ENCODE measurements around the gene MLXIP.
"Not testable (repeated sequence)": the region's sequence is repeated elsewhere in the genome, so short reads cannot be mapped to it uniquely, and the experiment has no call there.

The MLXIP gene, protein sequence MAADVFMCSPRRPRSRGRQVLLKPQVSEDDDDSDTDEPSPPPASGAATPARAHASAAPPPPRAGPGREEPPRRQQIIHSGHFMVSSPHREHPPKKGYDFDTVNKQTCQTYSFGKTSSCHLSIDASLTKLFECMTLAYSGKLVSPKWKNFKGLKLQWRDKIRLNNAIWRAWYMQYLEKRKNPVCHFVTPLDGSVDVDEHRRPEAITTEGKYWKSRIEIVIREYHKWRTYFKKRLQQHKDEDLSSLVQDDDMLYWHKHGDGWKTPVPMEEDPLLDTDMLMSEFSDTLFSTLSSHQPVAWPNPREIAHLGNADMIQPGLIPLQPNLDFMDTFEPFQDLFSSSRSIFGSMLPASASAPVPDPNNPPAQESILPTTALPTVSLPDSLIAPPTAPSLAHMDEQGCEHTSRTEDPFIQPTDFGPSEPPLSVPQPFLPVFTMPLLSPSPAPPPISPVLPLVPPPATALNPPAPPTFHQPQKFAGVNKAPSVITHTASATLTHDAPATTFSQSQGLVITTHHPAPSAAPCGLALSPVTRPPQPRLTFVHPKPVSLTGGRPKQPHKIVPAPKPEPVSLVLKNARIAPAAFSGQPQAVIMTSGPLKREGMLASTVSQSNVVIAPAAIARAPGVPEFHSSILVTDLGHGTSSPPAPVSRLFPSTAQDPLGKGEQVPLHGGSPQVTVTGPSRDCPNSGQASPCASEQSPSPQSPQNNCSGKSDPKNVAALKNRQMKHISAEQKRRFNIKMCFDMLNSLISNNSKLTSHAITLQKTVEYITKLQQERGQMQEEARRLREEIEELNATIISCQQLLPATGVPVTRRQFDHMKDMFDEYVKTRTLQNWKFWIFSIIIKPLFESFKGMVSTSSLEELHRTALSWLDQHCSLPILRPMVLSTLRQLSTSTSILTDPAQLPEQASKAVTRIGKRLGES

DNA sequence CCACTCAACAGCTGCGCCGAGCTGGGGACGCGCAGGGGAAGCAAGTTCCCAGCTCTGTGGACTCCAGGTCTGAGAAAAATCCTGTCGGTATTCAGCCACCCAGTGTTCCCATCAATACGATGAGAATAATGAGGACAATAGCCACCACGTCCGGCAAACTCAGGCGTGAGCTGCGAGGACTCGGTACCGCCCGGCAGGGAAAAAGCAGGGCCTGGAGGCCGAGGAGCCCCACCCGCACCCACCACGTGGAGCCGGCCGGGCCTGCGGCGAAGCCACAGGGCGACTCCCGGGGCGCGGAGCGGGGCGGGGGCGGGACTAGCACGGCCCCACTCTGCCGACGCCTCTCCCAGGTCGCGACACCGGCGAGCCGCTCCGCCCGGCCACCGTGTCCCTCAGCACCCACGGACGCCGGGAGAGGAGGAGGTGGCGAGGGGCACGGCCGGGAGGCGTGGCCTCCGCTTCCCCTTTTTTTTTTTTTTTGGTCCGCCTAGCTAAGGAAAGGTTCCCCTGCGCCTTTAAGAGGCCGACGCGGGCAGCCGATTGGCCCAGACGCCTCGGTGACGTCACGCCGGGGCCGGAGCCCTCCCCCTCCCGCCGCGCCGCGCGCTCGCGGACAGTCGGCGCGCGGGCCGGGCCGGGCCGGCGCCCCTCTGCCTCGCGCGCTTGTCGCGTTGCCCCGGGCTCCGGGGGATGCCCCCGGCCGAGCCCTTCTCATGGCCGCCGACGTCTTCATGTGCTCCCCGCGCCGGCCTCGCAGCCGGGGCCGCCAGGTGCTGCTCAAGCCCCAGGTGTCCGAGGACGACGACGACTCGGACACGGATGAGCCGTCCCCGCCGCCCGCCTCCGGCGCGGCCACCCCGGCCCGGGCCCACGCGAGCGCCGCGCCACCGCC lies at the start of gene MLXIP:
TSS of gene MLXIP (plus strand) at position 616 of the 892 bp plus-strand sequence. CDS start at position 714, 98 bp downstream.
- no peak for FAIRE-seq

DNA sequence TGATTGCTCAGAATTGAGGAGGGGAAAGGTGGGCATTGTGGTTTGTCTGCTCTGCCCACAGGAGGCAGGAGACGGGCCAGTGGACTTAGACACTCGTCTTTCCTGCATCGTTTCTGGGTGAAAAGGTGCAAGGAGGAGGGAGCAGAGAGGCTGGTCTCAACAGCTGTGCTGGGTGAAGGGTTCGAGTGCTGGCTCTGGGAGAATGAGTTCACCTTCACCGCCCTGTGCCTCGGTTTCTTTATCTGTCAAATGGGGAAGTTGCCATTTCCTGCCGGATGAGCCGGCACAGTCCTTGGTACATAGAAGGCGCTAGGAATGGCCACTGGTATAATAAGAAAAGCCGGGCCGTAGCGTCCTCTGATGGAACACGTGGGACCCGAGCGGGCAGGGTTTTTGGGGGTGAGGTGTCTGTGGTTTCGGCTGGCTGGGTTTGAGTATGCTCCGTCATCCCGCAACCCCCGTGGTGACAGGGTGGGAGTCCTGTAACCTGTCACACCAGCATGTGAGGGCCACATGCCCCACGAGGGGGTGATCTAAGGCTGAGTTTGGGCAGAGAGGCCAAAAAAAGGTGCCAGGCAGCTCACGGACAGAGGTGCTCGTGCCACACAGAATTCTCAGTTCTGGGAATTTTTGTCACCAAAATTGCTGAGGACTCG lies 49.5 kb upstream of the MLXIP start:
- no peak for FAIRE-seq

DNA sequence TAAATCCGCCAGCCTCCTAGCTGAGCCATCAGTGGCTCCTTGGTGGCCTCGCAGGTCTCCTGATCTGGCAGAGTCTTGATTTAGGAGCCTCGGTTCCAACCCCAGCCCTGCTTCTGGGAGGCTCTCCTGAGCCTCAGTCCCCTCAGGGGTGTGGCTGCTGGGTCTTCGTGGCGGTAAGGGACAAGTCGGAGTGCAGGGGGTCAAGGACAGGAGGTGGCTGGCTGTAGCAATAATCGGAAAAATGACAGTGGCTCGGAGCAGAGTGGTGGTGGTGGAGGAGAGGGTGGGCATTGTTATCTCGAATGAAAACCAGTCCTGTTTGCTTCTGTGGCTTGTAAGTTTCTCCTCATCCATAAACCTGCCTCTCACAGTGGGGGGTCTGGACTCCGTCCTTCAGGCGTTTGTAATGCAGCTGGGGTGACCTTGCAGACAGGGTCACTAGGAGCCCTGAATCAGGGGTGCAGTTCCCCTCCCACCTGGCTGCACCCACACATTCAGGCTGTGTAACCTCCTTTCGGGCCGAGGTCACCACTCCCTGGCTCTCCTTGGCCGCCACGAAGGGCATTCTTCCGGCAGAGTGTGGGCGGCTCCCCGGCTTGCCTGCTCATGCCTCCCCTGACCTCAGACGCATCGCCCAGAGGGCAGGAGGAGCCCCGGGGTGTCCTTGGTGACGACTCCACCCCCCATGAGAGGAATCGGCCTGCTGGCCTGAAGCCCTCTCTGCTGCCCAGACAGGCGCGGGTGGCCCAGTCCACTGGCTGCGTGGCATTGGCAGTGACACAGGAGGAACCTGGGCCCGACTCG lies 48.7 kb upstream of the MLXIP start:
- FAIRE-seq: no peak

DNA sequence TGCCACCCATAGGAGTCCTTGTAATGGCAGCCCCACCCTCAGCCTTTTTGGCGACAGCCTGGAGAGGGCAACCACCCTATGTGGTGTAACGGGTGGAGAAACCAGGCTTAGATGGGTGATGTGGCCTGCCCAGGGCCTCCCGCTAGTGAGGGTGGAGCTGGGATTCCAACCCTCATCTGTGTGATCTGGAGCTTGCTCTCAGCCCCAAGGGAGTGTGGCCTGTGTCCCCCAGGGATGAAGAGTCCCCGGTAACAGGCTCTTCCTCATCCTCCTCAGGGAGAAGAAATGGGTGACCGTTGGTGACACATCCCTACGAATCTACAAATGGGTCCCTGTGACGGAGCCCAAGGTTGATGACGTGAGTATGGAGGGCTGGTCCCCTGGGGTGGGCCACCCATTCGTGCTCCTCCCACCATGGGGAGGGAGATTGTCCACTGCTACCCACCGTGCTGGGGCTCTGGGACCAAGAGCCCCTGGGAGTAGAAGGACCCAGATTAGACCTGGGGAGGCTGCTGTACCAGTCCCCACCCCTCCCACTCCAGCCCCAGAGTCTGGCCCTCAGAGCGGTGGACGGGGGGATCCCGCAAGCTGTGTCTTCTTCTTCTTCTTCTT lies 48.0 kb upstream of the MLXIP start:
- FAIRE-seq: no peak

DNA sequence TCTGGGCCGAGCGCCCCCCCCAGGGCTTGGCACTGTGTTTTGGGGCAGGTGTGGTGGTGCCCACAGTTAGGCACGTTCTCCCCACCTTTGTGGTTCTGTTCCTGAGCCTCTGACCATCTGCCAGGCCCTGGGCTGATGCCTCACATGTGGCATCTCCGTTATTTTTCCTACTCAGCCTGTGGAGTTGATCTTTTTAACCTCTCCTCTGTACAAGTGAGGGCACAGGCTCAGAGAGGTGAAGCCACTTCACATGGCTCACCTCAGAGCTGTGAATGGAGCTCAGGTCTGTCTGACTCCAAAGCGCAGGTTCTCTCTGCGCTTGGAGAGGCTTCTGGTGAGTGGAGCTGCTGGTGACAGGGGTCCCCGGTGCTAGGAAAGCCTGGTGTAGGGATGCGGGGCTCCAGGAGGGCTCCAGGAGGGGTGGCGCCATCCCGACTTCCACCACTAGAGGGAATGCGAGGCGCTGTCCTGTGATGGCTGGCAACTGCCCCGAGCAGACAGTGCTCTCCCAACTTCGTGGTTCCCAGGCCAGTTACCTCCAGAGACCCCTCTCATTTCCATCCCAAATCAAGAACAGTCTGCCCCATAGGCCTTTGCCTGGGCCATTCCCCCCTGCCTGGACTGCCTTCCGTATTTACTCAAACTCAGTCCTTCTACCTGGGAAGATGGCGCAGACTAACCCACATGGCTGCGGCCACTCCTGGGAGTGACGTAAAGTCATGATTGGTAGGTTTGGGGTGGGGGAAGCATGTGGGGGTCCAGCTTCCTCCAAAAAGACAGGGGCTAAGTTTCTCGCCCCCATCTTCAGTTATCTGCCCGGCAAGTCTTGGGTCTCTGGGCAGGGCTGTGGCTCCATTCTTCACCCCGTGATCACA lies 47.0 kb upstream of the MLXIP start:
- no peak for FAIRE-seq

DNA sequence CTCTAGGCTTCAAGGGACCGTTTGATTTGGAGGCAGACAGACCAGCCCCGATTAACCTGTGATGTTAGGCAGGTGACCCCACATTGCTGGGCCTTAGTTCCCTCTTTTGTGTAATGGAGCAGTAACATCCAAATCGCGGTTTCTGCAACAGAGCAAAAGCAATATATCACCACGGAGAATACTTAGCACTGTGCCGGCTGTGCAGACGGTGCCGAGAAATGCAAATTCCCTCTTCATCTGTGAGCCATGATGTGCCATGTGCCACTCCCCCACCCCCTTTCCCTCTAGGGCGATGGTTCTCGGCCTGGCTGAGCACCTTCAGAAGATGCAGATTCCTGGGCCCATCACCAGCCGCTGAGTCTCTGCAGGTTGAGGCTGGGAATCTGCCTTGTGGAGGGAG lies 46.0 kb upstream of the MLXIP start:
- FAIRE-seq: no peak

DNA sequence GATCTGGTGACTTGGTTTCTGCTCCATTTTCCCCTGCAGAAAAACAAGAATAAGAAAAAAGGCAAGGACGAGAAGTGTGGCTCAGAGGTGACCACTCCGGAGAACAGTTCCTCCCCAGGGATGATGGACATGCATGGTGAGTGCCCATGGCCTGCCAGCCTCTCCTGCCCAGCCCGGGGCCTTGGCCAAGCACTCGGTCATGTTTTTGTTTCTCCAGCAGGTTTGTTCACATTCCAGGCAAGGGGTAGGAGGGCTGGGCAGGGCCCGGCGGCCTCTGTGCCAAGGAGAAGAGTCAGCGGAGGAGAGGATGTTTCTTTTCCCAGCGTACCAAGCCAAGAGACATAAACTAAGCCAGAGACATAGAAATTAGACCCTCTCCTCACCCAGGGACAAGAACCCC lies 43.3 kb upstream of the MLXIP start:
- FAIRE-seq: no peak

DNA sequence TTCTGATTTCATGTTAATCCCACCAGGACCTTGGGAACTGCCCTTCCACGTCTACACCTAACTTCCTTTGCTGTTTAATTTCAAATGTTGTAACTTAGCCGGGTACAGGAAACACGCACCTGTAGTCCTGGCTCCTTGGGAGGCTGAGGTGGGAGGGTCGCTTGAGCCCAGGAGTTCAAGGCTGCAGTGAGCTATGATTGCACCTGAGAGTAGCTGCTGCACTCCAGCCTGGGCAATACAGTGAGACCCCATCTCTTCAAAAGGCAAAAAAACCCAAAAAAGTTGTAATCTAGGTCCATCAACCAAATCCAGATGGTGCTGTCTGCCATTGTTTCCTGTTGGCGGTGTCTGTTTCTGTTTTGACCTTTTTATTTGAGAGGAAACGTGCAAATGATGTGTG lies 42.4 kb upstream of the MLXIP start:
- no peak for FAIRE-seq

DNA sequence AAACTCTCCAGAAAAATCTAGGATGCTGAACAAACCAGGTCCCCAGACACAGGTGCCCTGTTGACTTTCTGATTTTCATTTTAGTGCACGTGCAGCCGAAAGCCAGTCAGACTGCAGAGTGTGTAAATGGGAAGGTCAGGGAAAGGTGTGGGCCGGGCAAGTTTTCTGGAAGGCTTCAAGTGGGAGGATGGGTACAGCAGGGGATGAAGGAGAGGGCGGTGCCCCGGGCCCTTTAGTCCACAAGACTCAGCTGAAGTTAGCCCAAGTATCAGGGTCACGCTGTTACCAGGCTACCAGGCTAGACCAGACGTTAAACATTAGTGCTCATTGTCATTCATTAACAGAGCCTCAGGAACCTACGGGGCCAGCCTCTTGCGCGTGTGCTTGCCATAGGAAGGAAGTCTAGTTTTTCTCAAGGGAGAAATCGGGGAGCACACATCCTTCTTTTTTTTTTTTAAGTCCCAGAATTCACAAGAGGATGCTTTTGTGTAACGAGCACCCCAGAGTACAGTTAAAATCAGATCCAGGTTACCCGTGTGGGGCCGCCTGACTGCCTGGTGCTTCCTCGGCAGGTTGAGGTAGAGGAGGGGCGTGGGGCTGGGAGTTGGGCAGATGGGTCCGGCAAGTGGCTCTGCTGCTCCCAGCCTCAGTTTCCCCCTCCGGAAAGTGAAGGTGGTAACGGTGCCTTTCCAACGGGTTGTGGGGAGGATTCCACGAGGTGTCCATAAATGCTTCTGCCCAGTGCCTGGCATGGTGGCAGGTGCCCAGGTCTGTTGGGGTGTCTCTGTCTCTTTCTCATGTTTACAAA lies 37.8 kb upstream of the MLXIP start:
- FAIRE-seq: no peak

DNA sequence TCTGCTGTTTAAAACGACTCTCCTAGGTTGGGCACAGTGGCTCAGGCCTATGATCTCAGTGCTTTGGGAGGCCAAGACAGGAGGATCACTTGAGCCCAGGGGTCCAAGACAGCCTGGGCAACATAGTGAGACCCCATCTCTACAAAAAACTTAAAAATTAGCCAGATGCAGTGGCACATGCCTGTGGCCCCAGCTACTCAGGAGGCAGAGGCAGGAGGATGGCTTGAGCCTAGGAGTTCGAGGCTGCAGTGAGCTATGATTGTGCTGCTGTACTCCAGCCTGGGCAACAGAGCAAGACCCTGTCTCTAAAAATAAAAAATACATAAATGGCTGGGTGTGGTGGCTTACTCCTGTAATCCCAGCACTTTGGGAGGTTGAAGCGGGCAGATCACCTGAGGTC lies 37.1 kb upstream of the MLXIP start:
- FAIRE-seq: not testable (repeated sequence)

DNA sequence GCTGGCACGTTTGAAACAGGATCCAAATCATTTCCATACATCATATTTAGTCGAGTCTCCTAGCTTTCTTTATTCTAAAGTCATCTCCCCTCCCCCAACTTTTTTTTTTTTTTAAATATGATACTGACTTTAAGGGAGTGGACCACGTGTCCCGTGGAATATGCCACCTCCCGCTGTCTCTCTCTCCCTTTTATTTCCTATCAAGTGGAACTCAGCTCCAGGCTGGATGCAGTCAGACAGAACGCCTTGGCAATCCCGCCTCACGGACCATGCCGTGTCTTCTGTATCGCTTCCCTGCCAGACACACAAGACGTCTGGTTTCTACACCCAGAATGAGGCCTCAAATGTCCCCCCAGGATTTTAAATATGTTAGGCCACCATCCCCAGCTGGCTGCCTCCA lies 35.6 kb upstream of the MLXIP start:
- FAIRE-seq: no peak

DNA sequence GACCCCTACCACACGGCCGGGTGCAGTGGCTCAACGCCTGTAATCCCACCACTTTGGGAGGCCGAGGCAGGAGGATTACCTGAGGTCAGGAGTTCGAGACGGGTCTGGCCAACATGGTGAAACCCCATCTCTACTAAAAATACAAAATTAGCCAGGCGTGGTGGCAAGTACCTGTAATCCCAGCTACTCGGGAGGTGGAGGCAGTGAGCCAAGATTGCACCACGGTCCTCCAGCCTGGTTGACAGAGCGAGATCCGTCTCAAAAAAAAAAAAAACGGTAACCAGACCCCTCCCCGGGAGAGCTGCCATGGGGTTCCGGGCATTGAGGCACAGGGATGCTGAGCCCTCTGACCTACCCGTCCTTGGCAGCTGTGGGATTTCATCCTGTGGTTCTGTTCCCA lies 35.1 kb upstream of the MLXIP start:
- no peak for FAIRE-seq

DNA sequence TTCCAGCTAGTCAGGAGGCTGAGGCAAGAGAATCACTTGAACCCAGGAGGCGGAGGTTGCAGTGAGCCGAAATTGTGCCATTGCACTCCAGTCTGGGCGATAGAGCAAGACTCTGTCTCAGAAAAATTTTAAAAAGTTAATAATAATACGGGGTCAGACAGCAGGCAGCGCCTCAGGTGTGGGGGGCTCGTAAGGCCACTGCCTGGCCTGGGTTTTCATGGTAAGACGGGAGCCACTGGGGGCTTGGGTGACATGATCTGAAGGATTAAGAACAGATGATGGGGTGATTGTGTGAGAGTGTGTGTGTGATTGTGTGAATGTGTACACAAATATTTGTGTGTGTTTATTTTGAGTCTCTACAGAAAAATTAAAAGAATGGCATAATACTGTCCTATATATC lies 33.3 kb upstream of the MLXIP start:
- FAIRE-seq: no peak

DNA sequence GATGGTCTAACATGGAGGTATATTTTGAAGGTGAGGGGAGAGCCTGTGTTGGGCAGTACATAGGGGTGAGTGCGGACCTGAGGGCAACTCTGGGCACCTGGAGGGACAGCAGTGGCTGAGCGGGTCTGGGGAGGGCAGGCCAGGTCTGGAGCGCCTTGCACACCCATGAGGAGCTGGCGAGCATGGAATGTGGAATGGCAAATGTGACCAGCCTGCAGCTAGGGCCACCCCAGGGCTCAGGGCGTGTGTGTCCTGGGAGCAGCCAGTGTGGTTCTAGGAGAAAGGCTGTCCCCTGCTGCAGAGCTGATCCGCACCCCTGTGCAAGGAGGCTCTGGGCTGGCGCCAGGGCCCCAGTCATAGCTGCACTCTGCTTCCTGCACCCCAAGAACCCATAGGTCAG lies 32.4 kb upstream of the MLXIP start:
- no peak for FAIRE-seq

DNA sequence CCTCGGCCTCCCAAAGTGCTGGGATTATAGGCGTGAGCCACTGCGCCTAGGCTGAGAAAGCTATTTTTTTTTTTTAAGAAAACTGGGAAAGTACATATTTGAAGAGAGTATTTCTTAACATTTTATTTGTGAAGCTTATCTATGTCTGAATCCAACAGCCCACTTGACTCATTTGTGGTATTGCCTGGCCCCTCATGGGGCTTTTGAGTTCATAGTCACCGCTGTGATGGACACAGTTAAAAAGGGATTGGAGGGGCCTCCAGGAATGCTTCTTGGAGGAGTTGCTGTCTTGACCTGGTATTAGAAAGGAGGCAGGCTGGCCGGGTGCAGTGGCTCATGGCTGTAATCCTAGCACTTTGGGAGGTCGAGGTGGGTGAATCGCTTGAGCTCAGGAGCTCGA lies 30.4 kb upstream of the MLXIP start:
- FAIRE-seq: no peak

DNA sequence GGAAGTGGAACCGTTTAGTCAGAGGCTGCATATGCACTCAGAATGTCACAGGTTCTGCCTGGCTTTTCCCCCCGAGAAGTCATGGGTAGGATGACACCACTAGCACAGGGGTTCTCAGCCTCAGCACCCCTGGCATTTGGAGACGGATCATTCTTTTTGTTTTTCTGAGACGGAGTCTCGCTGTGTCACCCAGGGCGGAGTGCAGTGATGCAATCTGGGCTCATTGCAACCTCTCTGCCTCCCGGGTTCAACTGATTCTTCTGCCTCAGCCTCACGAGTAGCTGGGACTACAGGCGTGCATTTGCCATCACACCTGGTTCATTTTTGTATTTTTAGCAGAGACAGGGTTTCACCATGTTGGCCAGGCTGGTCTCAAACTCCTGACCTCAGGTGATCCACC lies 28.7 kb upstream of the MLXIP start:
- FAIRE-seq: no peak

DNA sequence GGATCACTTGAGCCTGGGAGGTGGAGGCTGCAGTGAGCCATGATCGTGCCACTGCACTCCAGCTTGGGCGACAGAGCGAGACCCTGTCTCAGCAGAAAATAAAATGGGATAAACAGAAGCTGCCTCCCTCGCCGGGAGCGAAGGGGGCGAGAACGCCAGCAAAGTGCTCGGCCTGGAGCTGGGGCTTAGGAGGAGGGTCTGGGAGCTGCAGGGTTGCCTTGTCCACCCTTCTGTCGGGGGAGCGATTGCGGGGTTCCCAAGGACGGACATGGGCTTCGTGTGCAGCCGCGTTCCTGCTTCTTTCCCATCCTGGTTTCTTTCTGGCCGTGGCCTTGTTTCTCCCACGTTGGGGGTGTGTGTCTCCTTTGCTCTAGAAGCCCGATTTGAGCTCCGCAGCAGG lies 27.9 kb upstream of the MLXIP start:
- FAIRE-seq: no peak

DNA sequence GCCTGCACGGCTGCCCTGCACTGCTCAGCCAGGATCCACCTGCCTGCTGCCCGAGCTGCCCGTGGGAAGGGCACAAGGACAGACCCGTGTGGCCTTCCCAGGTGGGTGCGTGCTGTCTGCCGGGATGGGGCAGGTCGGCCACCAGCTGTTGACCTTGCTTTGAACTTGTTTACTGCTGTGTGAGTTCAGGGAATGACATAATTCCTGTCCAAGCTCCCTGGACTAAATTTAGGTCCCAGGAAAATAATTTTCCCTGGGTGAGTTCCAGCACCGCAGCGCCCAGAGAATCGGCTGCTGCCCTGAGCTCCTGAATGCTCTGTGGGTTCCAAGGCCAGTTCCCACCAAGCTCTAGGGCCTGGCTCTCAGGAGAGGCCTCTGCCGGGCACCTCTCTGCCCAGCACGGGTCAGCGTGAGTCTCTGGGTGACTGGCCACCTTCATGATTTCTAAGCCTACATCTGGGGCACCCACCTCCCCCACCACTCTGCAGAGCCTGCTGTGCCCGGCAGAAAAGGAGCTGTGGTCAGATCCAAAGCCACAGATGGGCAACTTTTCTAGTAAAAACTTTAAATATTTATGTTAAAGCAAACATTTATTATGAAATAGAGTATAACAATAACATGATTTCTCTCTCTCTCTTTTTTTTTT lies 27.2 kb upstream of the MLXIP start:
- no peak for FAIRE-seq

DNA sequence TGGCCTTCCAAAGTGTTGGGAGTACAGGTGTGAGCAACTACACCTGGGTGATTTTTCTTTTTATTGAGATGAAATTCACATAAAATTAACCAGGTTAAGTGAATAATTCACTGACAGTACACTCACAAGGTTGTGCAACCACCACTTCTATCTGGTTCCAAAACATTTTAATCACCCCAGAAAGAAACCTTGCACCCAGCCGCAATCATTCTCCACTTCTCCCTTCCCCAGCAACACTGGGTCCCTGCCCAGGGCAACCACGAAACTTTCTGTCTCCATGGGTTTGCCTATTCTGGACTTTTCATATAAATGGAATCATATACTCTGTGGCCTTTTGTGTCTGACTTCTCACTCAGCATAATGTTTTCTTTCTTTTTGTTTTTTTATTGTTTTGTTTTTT lies 26.3 kb upstream of the MLXIP start:
- FAIRE-seq: no peak

Data from endometrium (tissue), 2 donors.